K562 (cell line): ENCODE data around the gene REC8. TPM values are rescaled to one million over a fixed set of nuclear protein-coding genes. Genes with fewer than 3 reads are reported as not detected.

ENCODE experiments used
- ATF4 ChIP-seq: fragments of 450-650 bp; formaldehyde crosslinking; IDR thresholded peaks from 2 replicates; pipeline ENCODE4 v1.4.0; 2022; ENCODE audit warnings: mild to moderate bottlenecking, moderate library complexity
- BHLHE40 ChIP-seq: IDR thresholded peaks from 2 replicates; pipeline ENCODE4 v1.6.1; 2011; ENCODE audit warnings: low read length, improper control_type of control experiment
- BRCA1 ChIP-seq, 2 experiments: fragments of 450-650 bp in 1 of 2; sonication (generic) in 1 of 2; formaldehyde crosslinking in 1 of 2; IDR thresholded peaks; 2 replicates each; pipeline versions ENCODE4 v1.5.0 to v1.6.1; 2017 to 2020; ENCODE audit warnings: mild to moderate bottlenecking in 1 of 2, missing genetic modification reagents in 1 of 2
- CBFB ChIP-seq: sonication (generic); formaldehyde crosslinking; IDR thresholded peaks from 2 replicates; pipeline ENCODE4 v1.4.0; 2020; ENCODE audit warnings: mild to moderate bottlenecking, missing genetic modification reagents
- FOXA3 ChIP-seq, 2 experiments: fragments of 450-650 bp in 1 of 2; sonication (generic) in 1 of 2; formaldehyde crosslinking; IDR thresholded peaks in 1 of 2; conservative IDR thresholded peaks in 1 of 2; 2 replicates each; pipeline versions ENCODE4 v1.4.0 to v1.8.0; 2020 to 2022; ENCODE audit warnings: mild to moderate bottlenecking in 2 of 2, missing genetic modification reagents in 1 of 2
- ILK ChIP-seq: fragments of 450-650 bp; IDR thresholded peaks from 2 replicates; pipeline ENCODE4 v1.6.1; 2016; ENCODE audit warnings: missing genetic modification characterization, low read depth, mild to moderate bottlenecking, missing compliant biosample characterization, moderate library complexity, borderline replicate concordance
- KDM4B ChIP-seq, 2 experiments: fragments of 450-650 bp in 1 of 2; sonication (generic) in 1 of 2; IDR thresholded peaks; 2 replicates each; pipeline ENCODE4 v1.6.1; 2016 to 2017; ENCODE audit warnings: borderline replicate concordance in 2 of 2, antibody characterized with exemption in 1 of 2, low read depth in 1 of 2, mild to moderate bottlenecking in 1 of 2
- MNT ChIP-seq, 2 experiments: fragments of 450-650 bp; conservative IDR thresholded peaks; 2 replicates each; pipeline ENCODE4 v1.6.1; 2017; ENCODE audit warnings: mild to moderate bottlenecking in 2 of 2, moderate library complexity in 2 of 2
- PKNOX1 ChIP-seq: fragments of 450-650 bp; IDR thresholded peaks from 2 replicates; pipeline ENCODE4 v1.6.1; 2016
- SIN3B ChIP-seq: fragments of 450-650 bp; IDR thresholded peaks from 2 replicates; pipeline ENCODE4 v1.6.1; 2017; ENCODE audit warnings: low read depth, mild to moderate bottlenecking, moderate library complexity
- SMAD3 ChIP-seq: fragments of 450-650 bp; formaldehyde crosslinking; conservative IDR thresholded peaks from 2 replicates; pipeline ENCODE4 v1.4.0; 2020; ENCODE audit warnings: mild to moderate bottlenecking
- SMARCA4 ChIP-seq: fragments of 450-650 bp; IDR thresholded peaks from 2 replicates; pipeline ENCODE4 v1.6.1; 2016
- TBP ChIP-seq: optimal IDR thresholded peaks from 2 replicates; pipeline ENCODE3; 2011; ENCODE audit warnings: low read depth, low read length, improper control_type of control experiment
- ZFPM2 ChIP-seq: fragments of 250-450 bp; sonication (Bioruptor Pico); IDR thresholded peaks from 2 replicates; pipeline ENCODE4 v1.5.1; 2022; ENCODE audit warnings: mild to moderate bottlenecking
- ZNF274 ChIP-seq: IDR thresholded peaks from 2 replicates; pipeline ENCODE4 v1.6.1; 2011; ENCODE audit warnings: low read depth, mild to moderate bottlenecking, low read length, moderate library complexity, borderline replicate concordance
- ZNF3 ChIP-seq: fragments of 250-450 bp; sonication (Bioruptor Pico); IDR thresholded peaks from 2 replicates; pipeline ENCODE4 v1.5.0; 2021; ENCODE audit warnings: mild to moderate bottlenecking, moderate library complexity
- ZNF655 ChIP-seq: fragments of 250-450 bp; sonication (Bioruptor Pico); IDR thresholded peaks from 2 replicates; pipeline ENCODE4 v1.5.0; 2021
- polyA plus RNA-seq, 8 experiments: library from polyadenylated mRNA; depleted of rRNA in 4 of 8; stranded (reverse) in 5 of 8; unstranded in 3 of 8; fragments of >200 nt; fragmentation: Nextera tagmentation in 2 of 8; fragmentation: Illumina TruSeq in 1 of 8; extraction: Ambion mirVana in 2 of 8; extraction: Trizol in 1 of 8; gene quantifications; 2 replicates each; pipeline versions ENCODE4 v1.2.1 to v1.2.3, GENCODE V29; 2011 to 2014; ENCODE audit warnings: inconsistent platforms in 1 of 8, missing spikeins in 1 of 8
- total RNA-seq, 7 experiments: library from RNA; depleted of rRNA in 6 of 7; stranded (reverse); fragments of >200 nt in 6 of 7; fragmentation: Illumina TruSeq in 2 of 7; extraction: Trizol in 2 of 7; gene quantifications; 2 replicates each; pipeline versions ENCODE4 v1.2.1 to v1.2.3, GENCODE V29; 2011 to 2021; ENCODE audit warnings: low replicate concordance in 1 of 7
- TF ChIP-seq, protein P1 (sequence below): fragments of 450-650 bp; IDR thresholded peaks from 2 replicates; pipeline ENCODE4 v1.6.1; 2017; ENCODE audit warnings: mild to moderate bottlenecking, moderate library complexity
- TF ChIP-seq, protein P2 (sequence below): sonication (generic); formaldehyde crosslinking; IDR thresholded peaks from 2 replicates; pipeline ENCODE4 v1.5.0; 2020; ENCODE audit warnings: missing genetic modification reagents

Gene REC8
- total and polyA plus RNA-seq, 9 of the 15 experiments (the other 6 are each of a cell fraction or from before 2014, with no cell fraction given): 0.11 to 2.5 (median 0.85) TPM

DNA sequence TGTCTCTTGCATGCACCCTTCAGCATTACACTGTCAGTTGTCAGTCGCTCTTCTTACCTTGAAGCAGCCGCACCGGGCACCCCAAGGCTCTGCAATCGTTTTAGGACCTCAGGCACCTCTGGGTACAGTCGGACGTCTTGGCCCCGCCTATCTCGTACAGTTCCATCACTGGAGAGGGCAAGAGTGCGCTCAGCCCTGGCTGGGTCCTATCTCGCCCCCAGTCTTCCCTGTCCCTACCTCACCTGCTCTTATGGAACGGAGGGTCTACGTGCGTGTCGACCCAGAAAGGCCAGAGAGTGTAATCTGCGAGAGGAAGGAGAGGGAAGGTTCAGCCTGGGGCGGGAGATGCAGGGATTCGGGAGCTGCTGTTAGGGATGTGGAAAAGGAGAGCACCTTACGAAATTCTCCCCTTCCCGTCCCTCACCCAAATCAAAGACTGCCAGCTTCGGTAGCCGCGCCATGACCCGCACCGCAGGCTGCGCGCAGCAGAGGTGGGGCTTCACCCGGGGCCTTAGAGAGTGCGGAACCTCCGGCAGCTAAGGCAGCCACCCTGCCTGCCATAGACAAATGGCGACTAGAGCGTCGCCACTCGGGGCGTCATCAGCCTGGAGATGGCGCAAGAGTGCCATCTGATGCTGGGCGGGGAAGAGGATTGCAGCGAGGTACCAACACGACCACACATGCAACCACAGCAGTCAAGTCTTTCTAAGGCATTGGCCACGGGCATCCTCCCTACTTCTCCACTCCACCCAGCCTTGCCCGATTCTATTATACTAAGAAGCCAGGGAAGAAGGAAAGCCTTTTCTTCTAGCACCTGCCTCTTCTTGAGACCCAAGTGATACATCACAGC lies 43.8 kb downstream of the REC8 start, which contains the start of gene MDP1 (continued):
- TF ChIP-seq KDM4B (IDR thresholded peaks at IDR 0.05; ENCODE audit: borderline replicate concordance in 2 of 2, low read depth in 1 of 2) (no peak), ZNF274 (no peak), ZFPM2 (CRISPR knock-in tag) (no peak), SMAD3 (CRISPR knock-in tag) (0 out of 2 replicates have a peak, but pooled peaks have one; percentile 12), TBP (peak; percentile 59), SIN3B (0 out of 2 replicates have a peak, but pooled peaks have one; percentile 43), CBFB (CRISPR knock-in tag) (no peak), BHLHE40 (peak; percentile 28; the same call in 1 of the 2 replicates), PKNOX1 (peak; percentile 68; the same call in 1 of the 2 replicates), BRCA1 (IDR thresholded peaks at IDR 0.05) (no peak), BRCA1 (CRISPR knock-in tag; IDR thresholded peaks at IDR 0.05) (no peak), ZNF3 (CRISPR knock-in tag) (no peak), ILK (tag) (no peak), MNT (conservative IDR thresholded peaks at IDR 0.05) (peak; percentile 22 to 59; a peak in 1 of 4 replicates), SMARCA4 (no peak), FOXA3 (CRISPR knock-in tag; conservative IDR thresholded peaks at IDR 0.05 in 1 of 2, IDR thresholded peaks at IDR 0.05 in 1 of 2) (0 out of 4 replicates have a peak, but pooled peaks of 1 of the 2 experiments have one; percentile 44), ATF4 (no peak), ZNF655 (CRISPR knock-in tag) (no peak)
- TF ChIP-seq, protein P1, sequence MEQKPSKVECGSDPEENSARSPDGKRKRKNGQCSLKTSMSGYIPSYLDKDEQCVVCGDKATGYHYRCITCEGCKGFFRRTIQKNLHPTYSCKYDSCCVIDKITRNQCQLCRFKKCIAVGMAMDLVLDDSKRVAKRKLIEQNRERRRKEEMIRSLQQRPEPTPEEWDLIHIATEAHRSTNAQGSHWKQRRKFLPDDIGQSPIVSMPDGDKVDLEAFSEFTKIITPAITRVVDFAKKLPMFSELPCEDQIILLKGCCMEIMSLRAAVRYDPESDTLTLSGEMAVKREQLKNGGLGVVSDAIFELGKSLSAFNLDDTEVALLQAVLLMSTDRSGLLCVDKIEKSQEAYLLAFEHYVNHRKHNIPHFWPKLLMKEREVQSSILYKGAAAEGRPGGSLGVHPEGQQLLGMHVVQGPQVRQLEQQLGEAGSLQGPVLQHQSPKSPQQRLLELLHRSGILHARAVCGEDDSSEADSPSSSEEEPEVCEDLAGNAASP: no peak
- TF ChIP-seq, protein P2, sequence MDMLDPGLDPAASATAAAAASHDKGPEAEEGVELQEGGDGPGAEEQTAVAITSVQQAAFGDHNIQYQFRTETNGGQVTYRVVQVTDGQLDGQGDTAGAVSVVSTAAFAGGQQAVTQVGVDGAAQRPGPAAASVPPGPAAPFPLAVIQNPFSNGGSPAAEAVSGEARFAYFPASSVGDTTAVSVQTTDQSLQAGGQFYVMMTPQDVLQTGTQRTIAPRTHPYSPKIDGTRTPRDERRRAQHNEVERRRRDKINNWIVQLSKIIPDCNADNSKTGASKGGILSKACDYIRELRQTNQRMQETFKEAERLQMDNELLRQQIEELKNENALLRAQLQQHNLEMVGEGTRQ (CRISPR knock-in tag): no peak
